Skeletal muscle cell (primary cell): Measurements from ENCODE around the gene MAVS.
"Not testable (repeated sequence)": the region's sequence is repeated elsewhere in the genome, so short reads cannot be mapped to it uniquely, and the experiment has no call there.

Experiments
- DNase-seq: peaks from one replicate; pipeline ENCODE4 v3.0.0-alpha.2; 2010; ENCODE audit warnings: low read depth
- H3K4me3 ChIP-seq: 2 replicates; pipeline ENCODE4 v1.5.1; 2011; ENCODE audit warnings: low read depth, mild to moderate bottlenecking, control low read depth, low read length, moderate library complexity

MAVS gene

GRCh38 chr20:3874194-3874844, 27.7 kb downstream of the MAVS start:
- H3K4me3 ChIP-seq, result no peak overlapping the region
- no peak for DNase-seq

- H3K4me3 ChIP-seq, result no peak overlapping the region
- no peak for DNase-seq
Measured at GRCh38 chr20:3875378-3875974, 28.8 kb downstream of the MAVS start.

DNA sequence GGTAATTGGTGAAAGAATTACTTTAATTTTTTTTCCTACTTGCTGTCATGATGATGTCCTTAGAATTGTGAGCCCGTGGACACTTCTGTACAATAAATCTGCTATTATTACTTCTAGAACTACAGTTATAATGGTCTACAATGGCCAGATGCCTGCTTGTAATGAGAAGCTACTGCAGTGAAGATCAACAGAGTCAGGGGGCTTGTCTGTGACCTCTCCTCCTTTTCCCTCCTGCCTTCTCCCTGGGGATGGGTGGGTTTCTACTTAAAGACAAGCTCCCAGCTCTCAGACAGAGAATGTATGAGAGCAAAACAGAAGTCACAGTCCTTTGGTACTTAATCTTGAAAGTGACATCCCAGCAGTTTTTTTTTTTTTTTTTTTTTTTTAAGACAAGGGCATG, 29.4 kb downstream of the MAVS start:
- DNase-seq, result no peak
- H3K4me3 ChIP-seq, result no peak overlapping the region

- no peak for DNase-seq
- H3K4me3 ChIP-seq, result no peak overlapping the region
Measured at GRCh38 chr20:3876676-3877075, 30.0 kb downstream of the MAVS start.

DNA sequence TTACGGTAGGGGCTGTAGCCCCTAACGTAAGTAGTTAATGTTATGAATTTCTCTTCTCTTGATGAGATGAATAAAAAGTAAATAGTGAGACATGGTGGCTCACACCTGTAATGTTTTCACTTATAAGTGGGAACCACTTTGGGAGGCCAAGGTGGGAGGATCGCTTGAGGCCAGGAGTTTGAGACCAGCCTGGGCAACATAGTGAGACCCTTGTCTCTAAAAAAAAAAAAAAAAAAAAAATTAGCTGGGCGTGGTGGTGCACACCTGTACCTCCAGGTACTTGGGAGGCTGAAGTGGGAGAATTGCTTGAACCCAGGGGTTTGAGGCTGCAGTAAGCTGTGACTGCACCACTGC, 32.3 kb downstream of the MAVS start:
- H3K4me3 ChIP-seq, DNase-seq: not testable (repeated sequence)

- no peak overlapping the region for H3K4me3 ChIP-seq
- no peak for DNase-seq
Measured at GRCh38 chr20:3885715-3886114, 39.1 kb downstream of the MAVS start.

GRCh38 chr20:3887876-3888620, 41.4 kb downstream of the MAVS start:
- H3K4me3 ChIP-seq, result peak overlapping the region; percentile 92
- no peak for DNase-seq

DNA sequence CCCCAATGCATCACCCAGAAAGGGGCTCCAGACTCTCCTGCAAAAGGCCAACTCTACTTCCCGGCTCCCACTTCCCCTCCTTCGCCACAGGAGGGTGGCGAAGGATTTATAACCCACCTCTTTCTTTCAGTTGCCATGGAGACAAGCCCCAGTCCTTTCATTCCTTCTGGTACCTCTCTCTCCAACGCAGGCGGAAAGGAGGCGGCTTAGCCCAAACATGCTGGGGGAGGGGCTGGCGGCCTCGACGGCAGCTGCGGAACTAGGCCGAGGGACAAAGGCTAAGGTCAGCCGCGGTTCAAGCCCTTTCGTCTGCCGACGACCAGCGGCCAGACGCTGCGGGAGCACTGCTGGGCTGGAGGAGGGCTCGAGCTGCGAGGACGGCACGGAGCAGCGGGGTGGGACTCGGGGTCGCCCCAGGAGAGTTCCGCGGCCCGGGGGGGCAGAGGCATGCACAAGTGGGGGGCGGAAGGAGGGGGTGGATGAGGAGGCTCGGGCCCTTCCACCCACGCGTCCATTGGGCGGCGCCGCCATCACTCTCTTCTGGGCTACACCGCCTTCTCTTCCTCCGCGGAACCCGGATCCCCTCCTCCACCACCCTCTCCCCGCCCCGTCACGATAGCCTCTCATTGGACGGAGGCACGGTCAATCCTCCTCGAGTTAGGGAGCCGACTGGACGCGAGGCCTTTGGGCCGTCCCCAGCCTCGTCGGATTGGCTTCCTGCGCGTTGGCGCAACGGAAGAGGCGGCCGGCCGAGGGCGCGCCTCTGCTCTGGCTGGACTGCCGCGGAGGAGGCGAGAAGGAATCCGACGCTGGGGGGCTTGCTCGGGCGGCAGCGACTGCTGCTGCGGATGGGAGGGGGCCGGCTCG, 42.2 kb downstream of the MAVS start, which contains the start of gene PANK2:
Gene PANK2, plus strand, starts transcription at position 766 of the 867 bp plus-strand sequence.
- peak within 1 kb of the TSS; percentile 92 for H3K4me3 ChIP-seq
- peak; percentile 96 for DNase-seq

DNA sequence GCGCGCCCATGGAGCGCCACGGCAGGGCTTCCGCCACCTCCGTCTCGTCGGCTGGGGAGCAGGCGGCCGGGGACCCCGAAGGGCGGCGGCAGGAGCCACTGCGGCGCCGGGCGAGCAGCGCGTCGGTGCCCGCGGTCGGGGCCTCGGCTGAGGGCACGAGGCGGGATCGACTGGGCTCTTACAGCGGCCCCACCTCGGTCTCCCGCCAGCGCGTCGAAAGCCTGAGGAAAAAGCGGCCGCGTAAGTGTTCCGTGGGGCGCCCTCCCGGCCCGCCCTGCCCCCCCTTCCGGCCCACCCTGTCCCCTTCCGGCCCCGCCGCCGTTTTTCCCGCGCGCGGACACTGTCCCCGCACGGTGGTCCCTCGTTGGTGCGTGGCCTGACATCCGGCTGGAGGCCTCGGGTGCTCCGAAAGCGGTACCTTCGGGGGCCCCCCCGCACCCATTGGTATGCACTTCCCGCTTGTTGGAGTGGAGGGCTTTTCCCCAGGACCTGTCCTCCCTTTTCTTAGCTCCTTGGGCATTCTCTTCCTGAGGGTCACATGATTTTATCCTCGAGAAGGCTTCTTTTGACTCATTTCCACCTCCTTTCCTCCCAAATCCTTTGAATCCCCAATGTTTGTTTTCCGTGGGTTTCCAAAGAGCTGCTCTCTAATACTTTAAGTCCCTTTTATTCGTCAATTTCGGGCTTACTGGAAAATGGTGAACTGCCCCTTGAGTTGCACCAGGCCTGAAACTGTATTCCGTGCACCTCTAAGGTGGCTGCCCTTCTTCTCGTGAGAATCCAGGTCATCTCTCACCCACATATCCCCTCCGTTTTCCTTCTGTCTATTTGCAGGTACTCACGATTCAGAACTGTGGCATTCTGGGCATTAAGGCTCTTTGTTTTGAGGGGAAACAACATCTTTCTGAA, 43.1 kb downstream of the MAVS start:
- DNase-seq, result no peak
- peak overlapping the region; percentile 92 for H3K4me3 ChIP-seq

DNA sequence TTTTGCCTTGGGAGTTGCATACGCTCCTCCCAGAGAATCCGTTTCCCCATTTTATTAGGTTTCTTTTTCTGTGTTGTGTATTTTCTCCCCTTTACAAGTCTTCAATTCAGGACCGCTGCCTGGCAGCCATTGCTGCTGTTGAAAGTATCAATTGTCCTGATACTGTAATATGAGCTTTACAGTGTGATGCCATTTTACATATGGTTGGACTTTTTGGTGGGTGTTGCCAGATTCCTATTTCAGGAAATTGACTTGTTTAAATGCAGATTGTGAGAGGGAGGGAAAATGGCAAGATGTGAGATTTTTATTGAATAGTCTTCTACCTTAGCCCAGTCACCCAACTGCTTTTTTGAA, 43.7 kb downstream of the MAVS start:
- no peak for DNase-seq
- peak overlapping the region; percentile 92 for H3K4me3 ChIP-seq

DNA sequence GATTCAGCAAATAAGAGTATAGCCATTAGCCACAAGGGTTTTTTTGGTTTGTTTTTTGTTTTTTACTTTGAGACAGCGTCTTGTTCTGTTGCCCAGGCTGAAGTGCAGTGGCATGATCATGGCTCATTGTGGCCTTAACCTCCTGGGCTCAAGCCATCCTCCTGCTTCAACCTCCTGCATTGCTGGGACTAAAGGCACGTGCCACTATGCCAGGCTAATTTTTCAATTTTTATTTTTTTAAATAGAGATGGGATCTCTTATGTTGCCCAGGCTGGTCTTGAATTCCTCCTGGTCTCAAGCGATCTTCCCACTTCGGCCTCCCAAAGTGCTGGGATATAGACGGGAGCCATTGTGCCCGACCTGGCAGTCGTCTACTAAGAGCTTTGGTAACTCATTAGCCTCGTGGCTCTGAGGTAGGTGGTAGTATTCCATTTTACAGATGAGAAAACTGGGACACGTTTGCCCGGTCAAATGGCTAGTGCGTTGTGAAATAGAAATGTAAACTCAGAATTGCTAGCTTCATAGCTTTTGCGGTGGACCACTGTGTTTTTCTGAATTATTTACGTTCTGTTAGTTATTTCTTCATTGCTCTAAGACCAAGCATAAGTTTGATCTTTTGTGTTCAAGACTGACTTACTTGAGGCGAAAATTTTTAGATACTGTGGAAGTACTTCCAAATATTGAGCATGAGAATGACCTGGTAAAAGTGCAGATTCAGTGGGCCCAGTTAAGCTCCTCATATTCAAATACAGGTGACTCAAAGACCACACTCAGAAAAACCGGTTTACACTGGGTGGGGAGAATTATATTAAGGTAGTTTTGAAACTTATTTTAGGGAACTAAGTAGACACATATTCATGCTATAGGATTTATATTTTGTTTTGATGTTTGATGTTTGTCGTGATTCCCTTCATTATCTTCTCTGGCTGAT, 44.6 kb downstream of the MAVS start:
- peak overlapping the region; percentile 92 for H3K4me3 ChIP-seq
- DNase-seq, result no peak

GRCh38 chr20:3894796-3895195, 48.2 kb downstream of the MAVS start:
- H3K4me3 ChIP-seq, result no peak overlapping the region
- no peak for DNase-seq

DNA sequence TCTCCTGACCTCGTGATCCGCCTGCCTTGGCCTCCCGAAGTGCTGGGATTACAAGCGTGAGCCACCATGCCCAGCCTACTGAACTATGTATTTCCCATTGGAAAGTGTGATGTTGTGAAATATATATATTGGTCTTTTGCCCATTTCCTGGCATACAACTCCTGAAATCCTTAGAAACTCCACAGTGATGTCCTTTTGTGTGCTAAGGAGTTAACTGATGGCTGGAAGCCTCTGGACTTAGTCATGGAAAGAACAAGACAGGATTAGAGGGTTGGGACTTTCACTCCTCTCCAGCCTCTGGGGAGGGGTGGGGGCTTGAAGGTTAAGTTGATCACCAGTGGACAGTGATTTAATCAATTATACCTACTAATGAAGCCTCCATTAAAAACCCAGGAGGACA, 49.7 kb downstream of the MAVS start:
- H3K4me3 ChIP-seq, result no peak overlapping the region
- DNase-seq, result no peak

DNA sequence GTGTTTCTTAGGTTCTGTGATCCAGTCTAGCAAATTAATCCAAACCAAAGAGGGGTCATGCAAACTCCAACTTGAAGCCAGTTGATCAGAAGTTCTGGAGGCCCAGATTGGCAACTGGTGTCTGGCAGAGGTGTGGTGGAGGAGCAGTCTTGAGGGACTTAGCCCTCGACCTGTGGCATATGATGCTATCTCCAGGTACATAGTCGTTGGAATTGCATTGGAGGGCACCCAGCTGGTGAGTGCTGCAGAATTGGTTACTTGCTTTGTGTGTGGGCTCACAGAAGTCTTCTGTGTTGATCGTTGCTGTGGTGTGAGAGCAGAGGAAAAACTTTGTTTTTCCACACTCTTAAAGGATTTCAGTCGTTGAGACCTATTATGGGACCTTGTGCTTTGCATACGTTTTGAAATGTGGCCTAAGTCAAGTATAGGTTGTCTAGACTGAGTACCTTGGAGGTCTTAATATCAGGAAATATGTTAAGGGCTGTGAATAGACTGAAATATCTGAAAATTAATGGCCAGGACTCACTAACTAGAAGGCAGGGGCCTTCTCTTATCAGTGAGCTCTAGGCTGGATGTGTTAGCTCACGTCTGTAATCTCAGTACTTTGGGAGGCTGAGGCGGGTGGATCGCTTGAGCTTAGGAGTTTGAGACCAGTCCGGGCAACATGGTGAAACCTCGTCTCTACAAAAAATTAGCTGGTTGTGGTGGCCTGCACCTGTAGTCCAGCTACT, 50.4 kb downstream of the MAVS start:
- no peak for DNase-seq
- H3K4me3 ChIP-seq, result no peak overlapping the region

- not testable (repeated sequence) for H3K4me3 ChIP-seq
Measured at GRCh38 chr20:3898181-3898580, 51.5 kb downstream of the MAVS start.

GRCh38 chr20:3898639-3899038, 52.0 kb downstream of the MAVS start:
- no peak for DNase-seq
- no peak overlapping the region for H3K4me3 ChIP-seq

More at GRCh38 chr20:3898181-3898580, 51.5 kb downstream of the MAVS start:
- DNase-seq, result not testable (repeated sequence)

GRCh38 chr20:3900187-3900604, 53.6 kb downstream of the MAVS start:
- H3K4me3 ChIP-seq, result no peak overlapping the region
- DNase-seq, result no peak
